ENCODE data around the gene GHR. TPM values are rescaled to one million over a fixed set of nuclear protein-coding genes. Genes with fewer than 3 reads are reported as not detected.

Gene GHR
- polyA plus RNA-seq, 1 donor (not counting 4 experiments of a cell fraction or from before 2014, with no cell fraction given), result 1.8 TPM

- Histone ChIP-seq H2AFZ (ENCODE audit: control insufficient read depth, low read length) (no peak overlapping the region), H4K20me1 (ENCODE audit: control insufficient read depth, extremely low read depth, insufficient read depth, low read length) (no peaks in the 10 kb centered on the region), H3K9me3 (ENCODE audit: control insufficient read depth, low read depth, low read length) (no peaks in the 10 kb centered on the region), H3K4me2 (ENCODE audit: control insufficient read depth, extremely low read depth, insufficient read depth, low read depth, low read length) (no peak overlapping the region), H3K9ac (ENCODE audit: control insufficient read depth, extremely low read depth, insufficient read depth, low read length) (no peak overlapping the region), H3K79me2 (ENCODE audit: control insufficient read depth, insufficient read depth, low read length) (no peaks in the 10 kb centered on the region), H3K27ac (ENCODE audit: control insufficient read depth, insufficient read depth, low read length) (no peak overlapping the region), H3K4me3 (ENCODE audit: control insufficient read depth in 2 of 3, extremely low read depth in 1 of 3, insufficient read depth in 2 of 3, low read depth in 1 of 3, low read length in 3 of 3) (no peak overlapping the region), H3K27me3 (ENCODE audit: control insufficient read depth, extremely low read depth, insufficient read depth, low read length) (no peaks in the 10 kb centered on the region), H3K36me3 (ENCODE audit: control insufficient read depth in 2 of 2, extremely low read depth in 1 of 2, insufficient read depth in 2 of 2, low read length in 2 of 2) (no peaks in the 10 kb centered on the region), H3K4me1 (ENCODE audit: control insufficient read depth, extremely low read depth, insufficient read depth, low read length) (peaks cover 4% of the 10 kb centered on the region), H3K9me1 (ENCODE audit: control insufficient read depth, extremely low read depth, insufficient read depth, low read length) (no peaks in the 10 kb centered on the region)
- no peak for FAIRE-seq
- no peak for DNase-seq (ENCODE audit: low read depth, low spot score)
- TF ChIP-seq CTCF (optimal IDR thresholded peaks at IDR 0.05 in 1 of 3, IDR thresholded peaks at IDR 0.05 in 1 of 3, conservative IDR thresholded peaks at IDR 0.05 in 1 of 3; ENCODE audit: extremely low read depth in 1 of 3, insufficient read depth in 2 of 3, low read length in 3 of 3), result no peak
- TF ChIP-seq EZH2 (IDR thresholded peaks at IDR 0.05; ENCODE audit: low read length), result no peak
- dilution Hi-C loops (cut with MboI; ENCODE audit: extremely low pct_ligation_motif_present, low sequenced_read_pairs), result no loop called here
These were observed 27.1 kb upstream of the GHR start for GRCh38 chr5:42396111-42396510.

GRCh38 chr5:42397267-42397666, 26.0 kb upstream of the GHR start:
- DNase-seq (ENCODE audit: low read depth, low spot score), result no peak
- dilution Hi-C loops (cut with MboI; ENCODE audit: extremely low pct_ligation_motif_present, low sequenced_read_pairs), result no loop called here
- H3K4me1 ChIP-seq (ENCODE audit: control insufficient read depth, extremely low read depth, insufficient read depth, low read length), result peaks cover 4% of the 10 kb centered on the region
- H3K9me1 ChIP-seq (ENCODE audit: control insufficient read depth, extremely low read depth, insufficient read depth, low read length), result no peaks in the 10 kb centered on the region
- H3K9me3 ChIP-seq (ENCODE audit: control insufficient read depth, low read depth, low read length), result no peaks in the 10 kb centered on the region
- no peaks in the 10 kb centered on the region for H3K79me2 ChIP-seq (ENCODE audit: control insufficient read depth, insufficient read depth, low read length)
- no peaks in the 10 kb centered on the region for H3K27me3 ChIP-seq (ENCODE audit: control insufficient read depth, extremely low read depth, insufficient read depth, low read length)
- TF ChIP-seq EZH2 (IDR thresholded peaks at IDR 0.05; ENCODE audit: low read length), result no peak
- H3K27ac ChIP-seq (ENCODE audit: control insufficient read depth, insufficient read depth, low read length), result no peak overlapping the region
- H3K36me3 ChIP-seq (ENCODE audit: control insufficient read depth in 2 of 2, extremely low read depth in 1 of 2, insufficient read depth in 2 of 2, low read length in 2 of 2), result no peaks in the 10 kb centered on the region
- no peak overlapping the region for H3K4me3 ChIP-seq (ENCODE audit: control insufficient read depth in 2 of 3, extremely low read depth in 1 of 3, insufficient read depth in 2 of 3, low read depth in 1 of 3, low read length in 3 of 3)
- no peaks in the 10 kb centered on the region for H4K20me1 ChIP-seq (ENCODE audit: control insufficient read depth, extremely low read depth, insufficient read depth, low read length)
- no peak overlapping the region for H2AFZ ChIP-seq (ENCODE audit: control insufficient read depth, low read length)
- no peak for FAIRE-seq
- no peak overlapping the region for H3K9ac ChIP-seq (ENCODE audit: control insufficient read depth, extremely low read depth, insufficient read depth, low read length)
- H3K4me2 ChIP-seq (ENCODE audit: control insufficient read depth, extremely low read depth, insufficient read depth, low read depth, low read length), result no peak overlapping the region

- TF ChIP-seq CTCF (optimal IDR thresholded peaks at IDR 0.05 in 1 of 3, IDR thresholded peaks at IDR 0.05 in 1 of 3, conservative IDR thresholded peaks at IDR 0.05 in 1 of 3; ENCODE audit: extremely low read depth in 1 of 3, insufficient read depth in 2 of 3, low read length in 3 of 3) (no peak), EZH2 (IDR thresholded peaks at IDR 0.05; ENCODE audit: low read length) (no peak)
- H3K9me1 ChIP-seq (ENCODE audit: control insufficient read depth, extremely low read depth, insufficient read depth, low read length), result no peaks in the 10 kb centered on the region
These were observed 23.5 kb upstream of the GHR start for GRCh38 chr5:42399702-42400101.

More at GRCh38 chr5:42399702-42400101, 23.5 kb upstream of the GHR start:
- Histone ChIP-seq H4K20me1 (ENCODE audit: control insufficient read depth, extremely low read depth, insufficient read depth, low read length) (no peaks in the 10 kb centered on the region), H3K4me2 (ENCODE audit: control insufficient read depth, extremely low read depth, insufficient read depth, low read depth, low read length) (peak overlapping the region; percentile 49), H3K9ac (ENCODE audit: control insufficient read depth, extremely low read depth, insufficient read depth, low read length) (no peak overlapping the region), H3K9me3 (ENCODE audit: control insufficient read depth, low read depth, low read length) (no peaks in the 10 kb centered on the region), H2AFZ (ENCODE audit: control insufficient read depth, low read length) (peak overlapping the region; percentile 57), H3K79me2 (ENCODE audit: control insufficient read depth, insufficient read depth, low read length) (no peaks in the 10 kb centered on the region), H3K27ac (ENCODE audit: control insufficient read depth, insufficient read depth, low read length) (no peak overlapping the region), H3K4me3 (ENCODE audit: control insufficient read depth in 2 of 3, extremely low read depth in 1 of 3, insufficient read depth in 2 of 3, low read depth in 1 of 3, low read length in 3 of 3) (no peak overlapping the region), H3K27me3 (ENCODE audit: control insufficient read depth, extremely low read depth, insufficient read depth, low read length) (no peaks in the 10 kb centered on the region), H3K36me3 (ENCODE audit: control insufficient read depth in 2 of 2, extremely low read depth in 1 of 2, insufficient read depth in 2 of 2, low read length in 2 of 2) (no peaks in the 10 kb centered on the region), H3K4me1 (ENCODE audit: control insufficient read depth, extremely low read depth, insufficient read depth, low read length) (peaks cover 4% of the 10 kb centered on the region)
- DNase-seq (ENCODE audit: low read depth, low spot score), result no peak
- FAIRE-seq, result peak; percentile 48
- dilution Hi-C loops (cut with MboI; ENCODE audit: extremely low pct_ligation_motif_present, low sequenced_read_pairs), result no loop called here
